Measurements from ENCODE around the gene ACOXL.

The ACOXL gene

DNA sequence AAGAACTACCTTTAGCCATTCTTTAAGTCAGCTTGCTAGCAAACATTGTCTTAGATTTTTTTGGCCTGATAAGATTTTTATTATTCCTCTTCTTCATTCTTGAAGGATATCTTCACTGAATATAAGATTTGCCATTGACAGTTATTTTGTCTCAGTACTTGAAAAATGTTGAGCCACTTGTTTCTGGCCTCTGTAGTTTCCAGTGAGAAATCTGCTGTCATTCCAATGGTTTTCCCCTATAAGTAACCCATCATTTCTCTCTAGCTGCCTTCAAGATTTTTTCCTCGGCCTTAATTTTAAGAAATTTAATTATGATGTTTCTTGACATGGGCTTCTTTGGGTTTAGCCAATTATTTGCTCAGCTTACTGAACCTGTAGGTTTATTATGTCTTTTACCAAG is 32.6 kb downstream of the ACOXL start:
- no peak for DNase-seq

GRCh38 chr2:110766291-110766690 is 33.9 kb downstream of the ACOXL start:
- no peak for DNase-seq

DNA sequence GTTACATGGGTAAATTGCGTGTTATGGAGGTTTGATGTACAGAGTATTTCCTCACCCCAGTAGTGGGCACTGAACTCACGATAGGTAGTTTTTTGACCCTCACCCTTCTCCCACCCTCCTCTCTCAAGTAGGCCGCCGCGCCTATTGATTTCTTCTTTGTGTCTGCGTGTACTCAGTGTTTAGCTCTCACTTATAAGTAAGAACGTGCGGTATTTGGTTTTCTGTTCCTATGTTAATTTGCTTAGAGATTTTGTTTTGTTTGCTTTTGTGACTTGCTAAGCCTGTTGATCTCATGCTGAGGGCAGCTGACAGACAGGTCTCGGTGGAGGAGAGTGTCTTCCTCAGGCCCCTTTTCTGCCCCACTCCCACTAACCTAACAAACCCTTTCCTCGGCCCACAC is 36.2 kb downstream of the ACOXL start:
- DNase-seq, result no peak

- DNase-seq, result no peak
Measured at GRCh38 chr2:110770404-110770958, 38.1 kb downstream of the ACOXL start.

- no peak for DNase-seq
Measured at GRCh38 chr2:110770959-110771431, 38.6 kb downstream of the ACOXL start.

DNA sequence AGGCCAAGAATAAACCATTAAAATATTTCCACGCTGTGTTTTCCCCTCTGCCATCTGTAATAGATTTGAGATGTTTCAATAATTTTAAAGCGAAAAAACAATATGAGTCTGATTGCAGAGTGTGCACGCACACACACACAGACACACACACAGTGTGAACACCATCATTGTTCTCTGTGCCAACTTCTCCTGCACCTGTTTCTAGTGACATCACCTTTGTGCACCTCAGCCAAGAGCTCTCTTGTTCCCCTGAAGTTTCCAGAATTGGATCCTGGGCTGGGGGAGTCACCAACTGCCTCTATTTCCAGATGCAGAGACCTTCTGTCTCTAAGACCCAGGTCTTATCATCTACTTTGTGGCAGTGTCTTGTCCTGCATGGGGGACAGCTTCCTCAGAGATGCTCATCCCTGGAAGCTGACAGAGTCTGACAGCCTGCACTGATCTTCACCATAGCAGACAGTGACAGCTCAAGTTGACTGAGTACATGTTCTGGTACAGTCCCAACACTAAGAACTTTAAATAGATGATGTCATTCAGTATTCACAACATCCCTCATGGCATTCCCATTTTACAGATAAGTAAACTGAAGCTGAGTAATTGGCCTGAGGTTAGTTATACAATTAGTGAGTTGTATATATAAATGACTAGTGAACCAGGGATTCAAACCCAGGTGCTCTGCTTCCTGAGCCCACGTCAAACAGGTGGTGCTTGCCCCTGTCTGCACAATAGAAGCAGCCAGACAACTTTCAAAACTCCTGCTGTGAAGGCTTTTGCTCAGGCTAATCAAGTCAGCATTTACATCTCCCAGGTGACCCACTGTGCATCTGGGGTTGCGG is 39.4 kb downstream of the ACOXL start:
- DNase-seq, result no peak

DNA sequence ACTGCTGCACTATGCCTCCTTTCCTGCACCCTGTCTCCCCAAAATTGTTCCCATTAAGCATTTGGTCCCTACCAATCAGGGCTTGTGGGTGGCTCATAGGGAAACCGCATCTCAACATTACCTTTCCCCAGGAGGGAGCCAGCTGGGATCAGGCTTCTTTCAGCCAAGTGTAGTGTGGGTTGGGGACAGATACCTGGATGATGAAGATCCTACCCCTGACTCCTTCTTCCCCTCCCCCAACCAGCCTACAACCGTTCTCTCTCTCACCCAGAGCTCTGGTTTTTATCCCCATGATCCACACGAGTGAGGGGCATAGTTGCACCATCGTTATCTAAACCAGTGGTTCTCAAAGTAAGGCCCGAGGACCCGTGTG is 40.0 kb downstream of the ACOXL start:
- no peak for DNase-seq

GRCh38 chr2:110773401-110773921 is 41.1 kb downstream of the ACOXL start:
- no peak for DNase-seq

GRCh38 chr2:110774701-110775100 is 42.3 kb downstream of the ACOXL start:
- DNase-seq, result no peak

DNA sequence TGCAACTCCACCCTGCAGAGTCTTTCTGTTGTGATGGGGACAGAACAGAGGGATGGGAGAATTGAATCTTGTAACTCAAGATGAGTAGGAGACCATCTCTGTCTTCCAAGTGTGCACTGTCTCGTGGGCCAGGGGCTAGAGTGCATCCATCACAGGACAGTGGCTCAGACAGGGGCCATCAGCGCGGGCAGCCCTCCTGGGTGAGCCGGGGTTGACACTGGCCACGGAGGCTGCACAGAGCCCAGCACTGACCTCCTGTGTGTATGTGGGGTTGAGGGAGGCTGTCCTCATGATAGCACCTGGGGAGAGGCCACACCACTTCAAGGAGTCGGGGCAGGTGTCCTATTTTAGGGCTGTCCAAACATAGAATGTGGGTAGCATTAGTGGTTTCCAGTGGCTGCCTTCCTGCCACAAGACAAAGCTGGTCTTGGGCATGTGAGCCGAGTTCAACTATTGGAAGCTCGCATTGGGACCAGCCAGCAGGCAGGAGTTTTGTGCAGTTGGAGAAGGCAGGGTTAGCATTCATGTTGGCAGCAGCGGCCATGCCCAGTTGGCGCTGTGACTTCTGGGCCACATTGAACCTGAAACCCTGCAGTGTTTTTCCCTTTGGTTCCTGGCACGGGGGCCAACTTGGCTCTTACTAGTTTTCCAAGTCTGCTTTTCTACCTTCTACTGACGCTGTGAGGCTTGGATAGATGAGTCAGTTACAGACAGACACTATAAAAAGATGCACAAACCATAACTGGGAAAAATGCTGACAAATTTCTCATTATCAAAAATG is 45.3 kb downstream of the ACOXL start:
- DNase-seq, result no peak

DNA sequence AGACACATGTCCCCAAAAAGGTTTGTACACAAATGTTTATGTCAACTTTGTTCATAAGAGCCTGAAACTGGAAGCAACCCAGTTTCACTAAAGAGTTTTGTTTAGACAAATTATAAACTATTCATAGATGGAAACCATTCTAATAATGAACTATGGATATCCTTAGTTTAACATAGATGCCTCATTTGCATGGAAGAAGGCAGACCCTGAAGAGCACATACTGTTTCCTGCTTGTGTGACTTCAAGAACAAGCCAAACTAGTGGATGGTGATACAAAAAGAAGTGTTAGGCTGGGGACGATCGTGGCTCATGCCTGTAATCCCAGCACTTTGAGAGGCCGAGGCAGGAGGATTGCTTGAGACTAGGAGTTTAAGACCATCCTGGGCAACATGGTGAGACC is 48.1 kb downstream of the ACOXL start:
- no peak for DNase-seq

DNA sequence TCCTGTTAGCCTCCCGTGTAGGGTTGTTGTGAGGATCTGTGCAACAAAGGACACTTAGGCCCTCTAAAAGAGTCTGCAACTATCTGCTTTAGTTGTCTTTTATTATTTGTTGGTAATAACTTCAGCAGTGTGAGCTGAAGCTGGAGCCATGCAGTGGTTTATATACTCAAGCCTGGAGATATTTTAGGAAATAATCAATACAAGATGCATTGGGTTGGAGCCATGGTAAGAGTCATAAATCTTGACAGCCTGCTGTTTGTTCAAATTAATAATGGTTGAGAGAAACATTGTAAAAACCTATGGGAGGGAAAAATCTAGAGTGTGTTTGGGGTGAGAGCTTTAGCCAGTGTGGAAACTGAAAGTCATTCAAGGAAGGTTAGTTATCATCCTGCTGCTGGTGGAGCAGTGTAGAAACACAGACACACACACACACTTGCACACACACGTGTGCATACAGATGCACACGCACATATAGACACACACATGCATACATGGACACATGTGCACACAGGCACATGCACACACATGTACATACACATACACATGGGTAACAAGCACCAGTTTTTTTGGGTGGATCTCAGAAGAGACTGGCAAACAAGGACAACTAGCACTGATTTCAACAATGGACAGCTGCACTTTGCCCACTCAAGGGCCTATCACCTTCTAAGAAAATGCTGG is 51.0 kb downstream of the ACOXL start:
- no peak for DNase-seq

DNA sequence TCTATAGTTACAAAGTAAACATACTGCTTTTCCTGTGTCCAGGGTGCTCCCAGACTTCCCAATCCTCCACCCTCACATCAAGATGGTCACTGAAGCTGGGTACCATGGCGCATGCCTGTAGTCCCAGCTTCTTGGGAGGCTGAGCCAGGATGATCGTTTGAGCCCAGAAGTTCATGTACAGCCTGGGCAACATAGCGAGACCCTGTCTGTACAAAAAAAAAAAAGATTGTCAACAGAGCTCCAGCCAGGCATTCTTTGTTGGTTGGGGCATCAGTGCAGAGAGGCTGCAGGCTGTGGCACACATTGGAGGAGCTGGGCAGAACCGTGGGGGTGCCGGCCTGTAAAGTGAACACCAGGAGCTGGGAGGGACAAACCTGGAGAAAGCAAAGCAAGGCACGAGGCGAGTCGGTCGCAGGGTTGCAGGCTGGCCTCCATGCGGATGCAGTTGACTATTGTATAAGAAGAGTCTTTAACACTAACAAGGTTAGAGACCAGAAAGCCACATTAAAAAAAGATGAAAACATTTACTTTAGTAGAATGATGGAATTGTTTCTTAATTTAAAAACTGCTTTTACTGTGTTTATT is 51.8 kb downstream of the ACOXL start:
- DNase-seq, result no peak

GRCh38 chr2:110785439-110785838 is 53.1 kb downstream of the ACOXL start:
- no peak for DNase-seq

DNA sequence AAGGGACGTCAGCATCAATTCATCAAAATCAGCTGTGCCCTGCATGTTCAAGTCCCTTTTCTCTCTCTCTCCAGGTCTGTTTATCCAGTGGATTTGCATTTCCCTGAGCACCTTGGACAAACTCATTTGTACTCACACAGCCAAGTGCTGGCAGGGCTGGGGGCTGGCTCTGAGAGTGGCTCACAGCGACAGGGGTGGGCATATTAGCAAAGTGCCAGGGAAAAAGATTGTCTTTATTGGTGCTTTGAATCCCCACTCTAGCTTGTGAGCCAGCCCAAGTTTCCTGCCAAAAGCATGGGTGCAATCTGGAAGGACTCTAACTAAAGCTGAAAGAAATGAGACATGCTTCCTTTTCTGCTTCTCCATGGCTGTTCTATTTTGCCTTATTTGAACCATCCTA is 56.6 kb downstream of the ACOXL start:
- no peak for DNase-seq

- no peak for DNase-seq
Measured at GRCh38 chr2:110789706-110790105, 57.3 kb downstream of the ACOXL start.

- no peak for DNase-seq
Measured at GRCh38 chr2:110790907-110791306, 58.5 kb downstream of the ACOXL start.

GRCh38 chr2:110791435-110791834 is 59.1 kb downstream of the ACOXL start:
- DNase-seq, result no peak

DNA sequence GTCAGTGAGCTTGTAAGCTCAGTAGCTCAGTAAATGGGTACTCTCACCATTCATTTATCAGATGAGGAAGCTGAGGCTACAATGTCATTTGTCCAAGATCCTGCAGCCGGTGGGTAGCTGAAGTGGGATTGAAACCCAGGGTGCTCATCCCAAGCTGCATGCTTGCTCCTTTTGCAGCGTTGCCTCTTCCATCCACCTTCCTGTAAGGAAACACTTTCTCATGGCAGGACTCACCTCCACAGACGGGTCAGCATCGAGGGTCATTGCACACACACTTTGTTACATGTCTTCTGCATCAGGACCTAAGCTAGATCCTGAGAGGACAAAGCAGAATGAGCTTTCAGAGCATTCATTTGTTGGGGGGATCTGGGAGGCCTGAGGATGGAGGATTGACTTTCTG is 60.7 kb downstream of the ACOXL start:
- no peak for DNase-seq

- DNase-seq, result no peak
Measured at GRCh38 chr2:110794390-110794789, 62.0 kb downstream of the ACOXL start.

GRCh38 chr2:110794951-110795350 is 62.6 kb downstream of the ACOXL start:
- DNase-seq, result no peak

GRCh38 chr2:110796716-110797301 is 64.4 kb downstream of the ACOXL start:
- DNase-seq, result no peak
